GM12878 (cell line): ENCODE results near the gene POLR1A. TPM values are rescaled to one million over a fixed set of nuclear protein-coding genes. Genes with fewer than 3 reads are reported as not detected.

Experiments used
- ATAC-seq: fragments of 200-7000 bp; cut with Tn5 transposase; 3 replicates; pipeline ENCODE4 v1.9.1; 2020; ENCODE audit warnings: mild to moderate bottlenecking, moderate library complexity
- BruUV-seq: library from RNA; stranded (reverse); fragments of 400-500 nt; replicated peaks from 2 replicates; lab custom pipeline; 2021; lab: Mats Ljungman, UMichigan
- CTCF ChIA-PET: fragments of 300-600 bp; sonication (Branson Sonifier 250); formaldehyde crosslinking; extraction: SDS; loops from one replicate; lab custom pipeline; 2021; ENCODE audit warnings: inconsistent platforms; lab: Yijun Ruan, JAX
- POLR2A ChIA-PET: fragments of 350-600 bp; formaldehyde crosslinking; extraction: SDS; loops from one replicate; lab custom pipeline; 2021; ENCODE audit warnings: inconsistent platforms; lab: Charles Lee
- RAD21 ChIA-PET: fragments of 300-600 bp; sonication (Branson Sonifier 250); formaldehyde crosslinking; loops from one replicate; lab custom pipeline; 2023; ENCODE audit warnings: antibody characterized with exemption; ENCODE audit not compliant: unreplicated experiment; lab: Charles Lee
- SMC1A ChIA-PET: fragments of 300-600 bp; sonication (Branson Sonifier 250); formaldehyde crosslinking; loops from one replicate; lab custom pipeline; 2023; ENCODE audit not compliant: unreplicated experiment, uncharacterized antibody; lab: Charles Lee
- DNase-seq: peaks from one replicate; pipeline ENCODE4 v3.0.0-alpha.2; 2011; ENCODE audit warnings: low read depth, low spot score
- FAIRE-seq: peaks from 3 replicates; lab custom pipeline; 2011; peaks lifted over from hg19 to GRCh38; lab: Jason Lieb, UNC
- H2AFZ ChIP-seq: 2 replicates; pipeline ENCODE4 v1.6.0; 2011; ENCODE audit warnings: low read depth, low read length, control low read depth; ENCODE audit not compliant: control insufficient read depth
- H3K27ac ChIP-seq: 2 replicates; pipeline ENCODE4 v1.5.1; 2011; ENCODE audit warnings: control low read depth; ENCODE audit not compliant: control insufficient read depth, insufficient read depth
- H3K27me3 ChIP-seq, 2 experiments: replicated peaks in 1 of 2; 2 replicates each; pipeline versions ENCODE4 v1.6.0 to v1.6.1; 2011; ENCODE audit warnings: low read length in 1 of 2; ENCODE audit not compliant: control insufficient read depth in 2 of 2, insufficient read depth in 2 of 2
- H3K36me3 ChIP-seq, 2 experiments: 2 replicates each; pipeline ENCODE4 v1.5.1; 2011; ENCODE audit warnings: low read length in 1 of 2; ENCODE audit not compliant: control insufficient read depth in 2 of 2, insufficient read depth in 2 of 2
- H3K4me1 ChIP-seq: 2 replicates; pipeline ENCODE4 v1.6.1; 2011; ENCODE audit warnings: mild to moderate bottlenecking, low read length, moderate library complexity, mixed read lengths; ENCODE audit not compliant: control insufficient read depth, insufficient read depth
- H3K4me2 ChIP-seq: 2 replicates; pipeline ENCODE4 v1.6.0; 2011; ENCODE audit warnings: control low read depth; ENCODE audit not compliant: control insufficient read depth, insufficient read depth
- H3K4me3 ChIP-seq: fragments of 200-600 bp; sonication (generic); 2 replicates; pipeline ENCODE4 v1.5.1; 2016
- H3K79me2 ChIP-seq: 2 replicates; pipeline ENCODE4 v1.6.0; 2011; ENCODE audit warnings: low read length; ENCODE audit not compliant: control insufficient read depth, insufficient read depth
- H3K9ac ChIP-seq: 2 replicates; pipeline ENCODE4 v1.8.0; 2011; ENCODE audit warnings: low read length, control low read depth, mixed read lengths; ENCODE audit not compliant: control insufficient read depth, insufficient read depth
- H3K9me3 ChIP-seq: replicated peaks from 3 replicates; pipeline ENCODE4 v1.5.1; 2011; ENCODE audit warnings: mild to moderate bottlenecking, low read length; ENCODE audit not compliant: control insufficient read depth, insufficient read depth
- H4K20me1 ChIP-seq: 2 replicates; pipeline ENCODE4 v1.6.0; 2011; ENCODE audit not compliant: control insufficient read depth, insufficient read depth
- BHLHE40 ChIP-seq, 2 experiments: fragments of 450-650 bp in 1 of 2; IDR thresholded peaks; 2 replicates each; pipeline ENCODE4 v1.6.1; 2011 to 2017; ENCODE audit warnings: low read depth in 2 of 2, borderline replicate concordance in 1 of 2, improper control_type of control experiment in 1 of 2, low read length in 1 of 2, mild to moderate bottlenecking in 1 of 2
- HCFC1 ChIP-seq: fragments of 150-350 bp; IDR thresholded peaks from 2 replicates; pipeline ENCODE4 v1.6.1; 2014; ENCODE audit warnings: low read length
- IRF4 ChIP-seq: IDR thresholded peaks from 2 replicates; pipeline ENCODE4 v1.6.1; 2011; ENCODE audit warnings: low read depth, low read length
- JUNB ChIP-seq: IDR thresholded peaks from 2 replicates; pipeline ENCODE4 v1.6.1; 2016; ENCODE audit warnings: antibody characterized with exemption, mild to moderate bottlenecking
- LARP7 ChIP-seq: fragments of 450-650 bp; IDR thresholded peaks from 2 replicates; pipeline ENCODE4 v1.6.1; 2017; ENCODE audit warnings: mild to moderate bottlenecking
- MTA3 ChIP-seq: IDR thresholded peaks from 2 replicates; pipeline ENCODE4 v1.6.1; 2012; ENCODE audit warnings: low read length, inconsistent platforms, borderline replicate concordance
- PAX8 ChIP-seq: fragments of 450-650 bp; IDR thresholded peaks from 2 replicates; pipeline ENCODE4 v1.6.1; 2017; ENCODE audit warnings: mild to moderate bottlenecking, moderate library complexity
- PBX3 ChIP-seq: IDR thresholded peaks from 2 replicates; pipeline ENCODE4 v1.6.1; 2011; ENCODE audit warnings: mild to moderate bottlenecking, low read depth, low read length, moderate library complexity; ENCODE audit not compliant: insufficient replicate concordance
- SREBF1 ChIP-seq: IDR thresholded peaks from 2 replicates; pipeline ENCODE4 v1.6.1; 2012; ENCODE audit warnings: mild to moderate bottlenecking, low read length
- STAT1 ChIP-seq: fragments of 450-650 bp; conservative IDR thresholded peaks from 2 replicates; pipeline ENCODE4 v1.6.1; 2014; ENCODE audit warnings: antibody characterized with exemption, mild to moderate bottlenecking
- TAF1 ChIP-seq: IDR thresholded peaks from 2 replicates; pipeline ENCODE4 v1.6.1; 2011; ENCODE audit warnings: mild to moderate bottlenecking, low read depth, low read length, borderline replicate concordance
- TCF7 ChIP-seq: IDR thresholded peaks from 2 replicates; pipeline ENCODE4 v1.6.1; 2014; ENCODE audit warnings: antibody characterized with exemption, borderline replicate concordance
- WGBS: methylation state at CpG from one replicate; pipeline ENCODE4 v1.1.6; 2016; ENCODE audit warnings: low lambda C conversion rate; ENCODE audit not compliant: insufficient replicate concordance, insufficient coverage; ENCODE audit errors: missing lambda C conversion rate; 5-methylcytosine and 5-hydroxymethylcytosine counted together
- in situ Hi-C: fragments of 300-500 bp; cut with MboI; formaldehyde crosslinking; loops from 9 replicates; pipeline ENCODE4 v1.14.3; 2018; ENCODE audit warnings: mixed read lengths
- intact Hi-C: fragments of 100-400 bp; cut with micrococcal nuclease; formaldehyde crosslinking; loops from one replicate; pipeline ENCODE4 v1.14.2; 2022; ENCODE audit not compliant: unreplicated experiment
- polyA plus RNA-seq, 11 experiments: library from polyadenylated mRNA; depleted of rRNA in 4 of 11; unstranded in 6 of 11; stranded (reverse) in 5 of 11; fragments of >200 nt; fragmentation: Nextera tagmentation in 4 of 11; fragmentation: Illumina TruSeq in 1 of 11; extraction: Ambion mirVana in 4 of 11; extraction: Trizol in 1 of 11; gene quantifications; 1 replicate in 1 of 11; 2 replicates in 10 of 11; pipeline versions ENCODE4 v1.2.1 to v1.2.3, GENCODE V29; 2011 to 2016; ENCODE audit warnings: inconsistent platforms in 2 of 11, missing spikeins in 2 of 11, low read depth in 1 of 11
- total RNA-seq, 4 experiments: library from RNA; depleted of rRNA in 3 of 4; stranded (reverse); fragments of >200 nt in 3 of 4; fragmentation: Illumina TruSeq in 1 of 4; extraction: Trizol in 1 of 4; gene quantifications; 2 replicates each; pipeline versions ENCODE4 v1.2.1 to v1.2.3, GENCODE V29; 2013 to 2021
- TF ChIP-seq, protein P1 (sequence below): IDR thresholded peaks from 2 replicates; pipeline ENCODE4 v1.6.1; 2011; ENCODE audit warnings: borderline replicate concordance, low read depth, mild to moderate bottlenecking, moderate library complexity, low read length; ENCODE audit not compliant: insufficient read depth, poor library complexity, severe bottlenecking
- TF ChIP-seq, protein P2 (sequence below): IDR thresholded peaks from 2 replicates; pipeline ENCODE4 v1.6.1; 2012; ENCODE audit warnings: low read depth, low read length, improper control_type of control experiment
- TF ChIP-seq, protein P3 (sequence below): fragments of 450-650 bp; IDR thresholded peaks from 2 replicates; pipeline ENCODE4 v1.6.1; 2017; ENCODE audit warnings: low read depth, mild to moderate bottlenecking, moderate library complexity
- TF ChIP-seq, protein P4 (sequence below): fragments of 450-650 bp; formaldehyde crosslinking; IDR thresholded peaks from 2 replicates; pipeline ENCODE4 v1.5.0; 2022; ENCODE audit warnings: mild to moderate bottlenecking, missing genetic modification characterization

Gene POLR1A
- total and polyA plus RNA-seq, 10 of the 15 experiments (the other 5 are each of a cell fraction or from before 2014, with no cell fraction given) = 2.1 to 53.9 (median 17.8) TPM

GRCh38 chr2:86073225-86073624 lies 32.5 kb downstream of the POLR1A start:
- DNase-seq = no peak
- no peaks in the 10 kb centered on the region for H4K20me1 ChIP-seq
- SMC1A ChIA-PET = interaction anchor here (1.0 to 2.4 kb wide), 7 partner anchors 36 to 344 kb away, joined by 3 to 18 read pairs (median 5); no protein-coding TSS in a partner anchor
- in situ Hi-C loops (loop anchor here (10.0 kb wide), 1 partner anchor 338 kb away; no protein-coding TSS in a partner anchor), intact Hi-C loops (loop anchor here (2.0 kb wide), 1 partner anchor 36 kb away; no protein-coding TSS in a partner anchor)
- CTCF ChIA-PET = interaction anchor here (0.6 to 2.0 kb wide), 5 partner anchors 69 to 436 kb away, joined by 3 to 10 read pairs (median 3); no protein-coding TSS in a partner anchor
- H3K36me3 ChIP-seq = peaks cover 30 to 37% of the 10 kb centered on the region in 2 experiments
- H3K4me2 ChIP-seq = no peak overlapping the region
- ATAC-seq = no peak
- H3K9ac ChIP-seq = no peak overlapping the region
- no TSS peak for BruUV-seq
- FAIRE-seq = no peak
- no peak overlapping the region for H2AFZ ChIP-seq
- POLR2A ChIA-PET = no interaction called here
- H3K27me3 ChIP-seq = no peaks in the 10 kb centered on the region
- WGBS = 100% methylated on average over 1 of the region's 1 CpG
- no peak overlapping the region for H3K4me3 ChIP-seq
- no peak overlapping the region for H3K27ac ChIP-seq
- peaks cover 6% of the 10 kb centered on the region for H3K4me1 ChIP-seq
- H3K9me3 ChIP-seq = no peaks in the 10 kb centered on the region; the same call in 2 of the 3 replicates
- RAD21 ChIA-PET = interaction anchor here (1.2 to 2.0 kb wide), 4 partner anchors 37 to 247 kb away, joined by 3 to 16 read pairs (median 9); no protein-coding TSS in a partner anchor
- H3K79me2 ChIP-seq = no peaks in the 10 kb centered on the region
- TF ChIP-seq MTA3 (no peak), HCFC1 (no peak), STAT1 (no peak), IRF4 (no peak), TCF7 (no peak), JUNB (no peak), BHLHE40 (IDR thresholded peaks at IDR 0.05; ENCODE audit: borderline replicate concordance in 1 of 2, low read depth in 2 of 2, low read length in 1 of 2) (no peak), SREBF1 (no peak), LARP7 (no peak), PAX8 (no peak), PBX3 (no peak), TAF1 (no peak)
- TF ChIP-seq, protein P1, sequence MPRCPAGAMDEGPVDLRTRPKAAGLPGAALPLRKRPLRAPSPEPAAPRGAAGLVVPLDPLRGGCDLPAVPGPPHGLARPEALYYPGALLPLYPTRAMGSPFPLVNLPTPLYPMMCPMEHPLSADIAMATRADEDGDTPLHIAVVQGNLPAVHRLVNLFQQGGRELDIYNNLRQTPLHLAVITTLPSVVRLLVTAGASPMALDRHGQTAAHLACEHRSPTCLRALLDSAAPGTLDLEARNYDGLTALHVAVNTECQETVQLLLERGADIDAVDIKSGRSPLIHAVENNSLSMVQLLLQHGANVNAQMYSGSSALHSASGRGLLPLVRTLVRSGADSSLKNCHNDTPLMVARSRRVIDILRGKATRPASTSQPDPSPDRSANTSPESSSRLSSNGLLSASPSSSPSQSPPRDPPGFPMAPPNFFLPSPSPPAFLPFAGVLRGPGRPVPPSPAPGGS = no peak
- TF ChIP-seq, protein P2, sequence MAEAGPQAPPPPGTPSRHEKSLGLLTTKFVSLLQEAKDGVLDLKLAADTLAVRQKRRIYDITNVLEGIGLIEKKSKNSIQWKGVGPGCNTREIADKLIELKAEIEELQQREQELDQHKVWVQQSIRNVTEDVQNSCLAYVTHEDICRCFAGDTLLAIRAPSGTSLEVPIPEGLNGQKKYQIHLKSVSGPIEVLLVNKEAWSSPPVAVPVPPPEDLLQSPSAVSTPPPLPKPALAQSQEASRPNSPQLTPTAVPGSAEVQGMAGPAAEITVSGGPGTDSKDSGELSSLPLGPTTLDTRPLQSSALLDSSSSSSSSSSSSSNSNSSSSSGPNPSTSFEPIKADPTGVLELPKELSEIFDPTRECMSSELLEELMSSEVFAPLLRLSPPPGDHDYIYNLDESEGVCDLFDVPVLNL = no peak
- TF ChIP-seq, protein P3, sequence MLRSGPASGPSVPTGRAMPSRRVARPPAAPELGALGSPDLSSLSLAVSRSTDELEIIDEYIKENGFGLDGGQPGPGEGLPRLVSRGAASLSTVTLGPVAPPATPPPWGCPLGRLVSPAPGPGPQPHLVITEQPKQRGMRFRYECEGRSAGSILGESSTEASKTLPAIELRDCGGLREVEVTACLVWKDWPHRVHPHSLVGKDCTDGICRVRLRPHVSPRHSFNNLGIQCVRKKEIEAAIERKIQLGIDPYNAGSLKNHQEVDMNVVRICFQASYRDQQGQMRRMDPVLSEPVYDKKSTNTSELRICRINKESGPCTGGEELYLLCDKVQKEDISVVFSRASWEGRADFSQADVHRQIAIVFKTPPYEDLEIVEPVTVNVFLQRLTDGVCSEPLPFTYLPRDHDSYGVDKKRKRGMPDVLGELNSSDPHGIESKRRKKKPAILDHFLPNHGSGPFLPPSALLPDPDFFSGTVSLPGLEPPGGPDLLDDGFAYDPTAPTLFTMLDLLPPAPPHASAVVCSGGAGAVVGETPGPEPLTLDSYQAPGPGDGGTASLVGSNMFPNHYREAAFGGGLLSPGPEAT = no peak
- TF ChIP-seq, protein P4, sequence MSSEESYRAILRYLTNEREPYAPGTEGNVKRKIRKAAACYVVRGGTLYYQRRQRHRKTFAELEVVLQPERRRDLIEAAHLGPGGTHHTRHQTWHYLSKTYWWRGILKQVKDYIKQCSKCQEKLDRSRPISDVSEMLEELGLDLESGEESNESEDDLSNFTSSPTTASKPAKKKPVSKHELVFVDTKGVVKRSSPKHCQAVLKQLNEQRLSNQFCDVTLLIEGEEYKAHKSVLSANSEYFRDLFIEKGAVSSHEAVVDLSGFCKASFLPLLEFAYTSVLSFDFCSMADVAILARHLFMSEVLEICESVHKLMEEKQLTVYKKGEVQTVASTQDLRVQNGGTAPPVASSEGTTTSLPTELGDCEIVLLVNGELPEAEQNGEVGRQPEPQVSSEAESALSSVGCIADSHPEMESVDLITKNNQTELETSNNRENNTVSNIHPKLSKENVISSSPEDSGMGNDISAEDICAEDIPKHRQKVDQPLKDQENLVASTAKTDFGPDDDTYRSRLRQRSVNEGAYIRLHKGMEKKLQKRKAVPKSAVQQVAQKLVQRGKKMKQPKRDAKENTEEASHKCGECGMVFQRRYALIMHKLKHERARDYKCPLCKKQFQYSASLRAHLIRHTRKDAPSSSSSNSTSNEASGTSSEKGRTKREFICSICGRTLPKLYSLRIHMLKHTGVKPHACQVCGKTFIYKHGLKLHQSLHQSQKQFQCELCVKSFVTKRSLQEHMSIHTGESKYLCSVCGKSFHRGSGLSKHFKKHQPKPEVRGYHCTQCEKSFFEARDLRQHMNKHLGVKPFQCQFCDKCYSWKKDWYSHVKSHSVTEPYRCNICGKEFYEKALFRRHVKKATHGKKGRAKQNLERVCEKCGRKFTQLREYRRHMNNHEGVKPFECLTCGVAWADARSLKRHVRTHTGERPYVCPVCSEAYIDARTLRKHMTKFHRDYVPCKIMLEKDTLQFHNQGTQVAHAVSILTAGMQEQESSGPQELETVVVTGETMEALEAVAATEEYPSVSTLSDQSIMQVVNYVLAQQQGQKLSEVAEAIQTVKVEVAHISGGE (CRISPR knock-in tag) = no peak
